Measurements from ENCODE around the gene MED8. TPM values are rescaled to one million over a fixed set of nuclear protein-coding genes. Genes with fewer than 3 reads are reported as not detected.

MED8 gene
- total and polyA plus RNA-seq, 9 of the 15 experiments (the other 6 are each of a cell fraction or from before 2014, with no cell fraction given): 23.0 to 120 (median 56.4) TPM

- TF ChIP-seq CCAR2 (IDR thresholded peaks at IDR 0.05; ENCODE audit: low read depth, low read length) (no peak), NR3C1 (CRISPR knock-in tag; IDR thresholded peaks at IDR 0.05) (no peak), EWSR1 (IDR thresholded peaks at IDR 0.05; ENCODE audit: borderline replicate concordance, low read depth, partially characterized antibody) (no peak), ZBTB1 (CRISPR knock-in tag; IDR thresholded peaks at IDR 0.05; ENCODE audit: borderline replicate concordance, low read depth) (no peak), CHD1 (IDR thresholded peaks at IDR 0.05; ENCODE audit: low read length) (no peak), C11orf30 (IDR thresholded peaks at IDR 0.05; ENCODE audit: low read depth) (no peak), SAP30 (IDR thresholded peaks at IDR 0.05; ENCODE audit: borderline replicate concordance, insufficient read depth, low read depth, low read length, poor library complexity, severe bottlenecking) (peak; percentile 33), ESRRB (CRISPR knock-in tag; IDR thresholded peaks at IDR 0.05; ENCODE audit: borderline replicate concordance) (no peak), NR2C2 (CRISPR knock-in tag; IDR thresholded peaks at IDR 0.05) (no peak), NR2C2 (tag; IDR thresholded peaks at IDR 0.05) (peak; percentile 61), ID3 (CRISPR knock-in tag; IDR thresholded peaks at IDR 0.05) (no peak), ID3 (tag; IDR thresholded peaks at IDR 0.05) (peak; percentile 76), POLR2AphosphoS5 (IDR thresholded peaks at IDR 0.05; ENCODE audit: control insufficient read depth, insufficient read depth, low read depth, low read length) (peak; percentile 30; the same call in 1 of the 2 replicates), MTA2 (IDR thresholded peaks at IDR 0.05; ENCODE audit: low read depth) (peak; percentile 6; the same call in 1 of the 2 replicates), CBFA2T3 (IDR thresholded peaks at IDR 0.05) (no peak), ZNF41 (CRISPR knock-in tag; conservative IDR thresholded peaks at IDR 0.05) (no peak), ZFP36 (IDR thresholded peaks at IDR 0.05; ENCODE audit: low read depth, low read length, partially characterized antibody) (no peak), SMAD4 (CRISPR knock-in tag; conservative IDR thresholded peaks at IDR 0.05) (peak; percentile 50; the same call in 1 of the 2 replicates), POLR2H (tag; IDR thresholded peaks at IDR 0.05; ENCODE audit: low read depth) (peak; percentile 84)
- TF ChIP-seq, protein P1, sequence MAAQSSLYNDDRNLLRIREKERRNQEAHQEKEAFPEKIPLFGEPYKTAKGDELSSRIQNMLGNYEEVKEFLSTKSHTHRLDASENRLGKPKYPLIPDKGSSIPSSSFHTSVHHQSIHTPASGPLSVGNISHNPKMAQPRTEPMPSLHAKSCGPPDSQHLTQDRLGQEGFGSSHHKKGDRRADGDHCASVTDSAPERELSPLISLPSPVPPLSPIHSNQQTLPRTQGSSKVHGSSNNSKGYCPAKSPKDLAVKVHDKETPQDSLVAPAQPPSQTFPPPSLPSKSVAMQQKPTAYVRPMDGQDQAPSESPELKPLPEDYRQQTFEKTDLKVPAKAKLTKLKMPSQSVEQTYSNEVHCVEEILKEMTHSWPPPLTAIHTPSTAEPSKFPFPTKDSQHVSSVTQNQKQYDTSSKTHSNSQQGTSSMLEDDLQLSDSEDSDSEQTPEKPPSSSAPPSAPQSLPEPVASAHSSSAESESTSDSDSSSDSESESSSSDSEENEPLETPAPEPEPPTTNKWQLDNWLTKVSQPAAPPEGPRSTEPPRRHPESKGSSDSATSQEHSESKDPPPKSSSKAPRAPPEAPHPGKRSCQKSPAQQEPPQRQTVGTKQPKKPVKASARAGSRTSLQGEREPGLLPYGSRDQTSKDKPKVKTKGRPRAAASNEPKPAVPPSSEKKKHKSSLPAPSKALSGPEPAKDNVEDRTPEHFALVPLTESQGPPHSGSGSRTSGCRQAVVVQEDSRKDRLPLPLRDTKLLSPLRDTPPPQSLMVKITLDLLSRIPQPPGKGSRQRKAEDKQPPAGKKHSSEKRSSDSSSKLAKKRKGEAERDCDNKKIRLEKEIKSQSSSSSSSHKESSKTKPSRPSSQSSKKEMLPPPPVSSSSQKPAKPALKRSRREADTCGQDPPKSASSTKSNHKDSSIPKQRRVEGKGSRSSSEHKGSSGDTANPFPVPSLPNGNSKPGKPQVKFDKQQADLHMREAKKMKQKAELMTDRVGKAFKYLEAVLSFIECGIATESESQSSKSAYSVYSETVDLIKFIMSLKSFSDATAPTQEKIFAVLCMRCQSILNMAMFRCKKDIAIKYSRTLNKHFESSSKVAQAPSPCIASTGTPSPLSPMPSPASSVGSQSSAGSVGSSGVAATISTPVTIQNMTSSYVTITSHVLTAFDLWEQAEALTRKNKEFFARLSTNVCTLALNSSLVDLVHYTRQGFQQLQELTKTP (IDR thresholded peaks at IDR 0.05; ENCODE audit: low read depth in 1 of 2, partially characterized antibody in 2 of 2): peak in 1 of 2 experiments; percentile 73
- TF ChIP-seq, protein P2, sequence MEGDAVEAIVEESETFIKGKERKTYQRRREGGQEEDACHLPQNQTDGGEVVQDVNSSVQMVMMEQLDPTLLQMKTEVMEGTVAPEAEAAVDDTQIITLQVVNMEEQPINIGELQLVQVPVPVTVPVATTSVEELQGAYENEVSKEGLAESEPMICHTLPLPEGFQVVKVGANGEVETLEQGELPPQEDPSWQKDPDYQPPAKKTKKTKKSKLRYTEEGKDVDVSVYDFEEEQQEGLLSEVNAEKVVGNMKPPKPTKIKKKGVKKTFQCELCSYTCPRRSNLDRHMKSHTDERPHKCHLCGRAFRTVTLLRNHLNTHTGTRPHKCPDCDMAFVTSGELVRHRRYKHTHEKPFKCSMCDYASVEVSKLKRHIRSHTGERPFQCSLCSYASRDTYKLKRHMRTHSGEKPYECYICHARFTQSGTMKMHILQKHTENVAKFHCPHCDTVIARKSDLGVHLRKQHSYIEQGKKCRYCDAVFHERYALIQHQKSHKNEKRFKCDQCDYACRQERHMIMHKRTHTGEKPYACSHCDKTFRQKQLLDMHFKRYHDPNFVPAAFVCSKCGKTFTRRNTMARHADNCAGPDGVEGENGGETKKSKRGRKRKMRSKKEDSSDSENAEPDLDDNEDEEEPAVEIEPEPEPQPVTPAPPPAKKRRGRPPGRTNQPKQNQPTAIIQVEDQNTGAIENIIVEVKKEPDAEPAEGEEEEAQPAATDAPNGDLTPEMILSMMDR (IDR thresholded peaks at IDR 0.05 in 2 of 3, conservative IDR thresholded peaks at IDR 0.05 in 1 of 3; ENCODE audit: insufficient read depth in 2 of 3, low read depth in 1 of 3, low read length in 3 of 3): peak; percentile 51 to 85 (median 80)
Observed at GRCh38 chr1:43358121-43358745, 31.4 kb downstream of the MED8 start (continued).
